ENCODE data around the gene AAMP.

The AAMP gene

GRCh38 chr2:218252509-218253231 is 17.3 kb downstream of the AAMP start:
- TF ChIP-seq L3MBTL2 (conservative IDR thresholded peaks at IDR 0.05): no peak
- no peak for TF ChIP-seq HDGF (IDR thresholded peaks at IDR 0.05; ENCODE audit: borderline replicate concordance)
- TF ChIP-seq CTBP1 (IDR thresholded peaks at IDR 0.05; ENCODE audit: borderline replicate concordance): no peak
- no peak for TF ChIP-seq TARDBP (IDR thresholded peaks at IDR 0.05)
- POLR2A ChIA-PET: interaction anchor here (0.8 to 1.2 kb wide), 2 partner anchors 13 to 14 kb away, joined by 3 to 4 read pairs; no protein-coding TSS in a partner anchor
- DNase-seq (ENCODE audit: extremely low spot score): no peak
- CTCF ChIA-PET: interaction anchor here (0.9 kb wide), 1 partner anchor 23 kb away, joined by 4 read pairs; no protein-coding TSS in a partner anchor

DNA sequence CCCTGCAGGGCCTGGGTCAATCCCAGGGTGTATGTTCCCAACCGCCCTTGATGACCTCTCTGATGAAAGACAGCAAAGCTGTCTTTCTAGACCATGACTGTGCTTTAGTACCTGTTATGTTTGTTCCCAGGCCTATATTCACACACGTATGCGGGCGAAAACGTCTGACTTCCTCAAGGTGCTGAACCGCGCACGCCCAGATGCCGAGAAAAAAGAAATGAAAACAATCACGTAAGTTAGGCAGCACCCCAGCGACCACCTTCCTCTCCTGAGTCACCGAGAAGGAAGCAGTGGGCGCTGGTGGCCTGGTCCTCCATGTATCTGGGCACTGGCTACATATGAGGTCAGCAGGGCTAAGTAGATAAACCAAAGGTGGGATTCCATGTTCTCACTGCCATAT is 20.2 kb downstream of the AAMP start:
- DNase-seq (ENCODE audit: extremely low spot score): no peak
- TF ChIP-seq ELF4 (IDR thresholded peaks at IDR 0.05) (no peak), SUZ12 (IDR thresholded peaks at IDR 0.05) (no peak), TARDBP (IDR thresholded peaks at IDR 0.05) (no peak), PKNOX1 (IDR thresholded peaks at IDR 0.05) (no peak), LEF1 (IDR thresholded peaks at IDR 0.05; ENCODE audit: borderline replicate concordance) (no peak), L3MBTL2 (conservative IDR thresholded peaks at IDR 0.05) (no peak), HDGF (IDR thresholded peaks at IDR 0.05; ENCODE audit: borderline replicate concordance) (no peak), BHLHE40 (IDR thresholded peaks at IDR 0.05; ENCODE audit: borderline replicate concordance) (no peak)
- POLR2A ChIA-PET: no interaction called here
- CTCF ChIA-PET: no interaction called here

GRCh38 chr2:218245214-218245613 is 24.7 kb downstream of the AAMP start:
- DNase-seq (ENCODE audit: extremely low spot score): no peak
- ChIA-PET CTCF (no interaction called here), POLR2A (no interaction called here)
- TF ChIP-seq CTBP1 (IDR thresholded peaks at IDR 0.05; ENCODE audit: borderline replicate concordance) (no peak), SUZ12 (IDR thresholded peaks at IDR 0.05) (no peak), BHLHE40 (IDR thresholded peaks at IDR 0.05; ENCODE audit: borderline replicate concordance) (no peak)

DNA sequence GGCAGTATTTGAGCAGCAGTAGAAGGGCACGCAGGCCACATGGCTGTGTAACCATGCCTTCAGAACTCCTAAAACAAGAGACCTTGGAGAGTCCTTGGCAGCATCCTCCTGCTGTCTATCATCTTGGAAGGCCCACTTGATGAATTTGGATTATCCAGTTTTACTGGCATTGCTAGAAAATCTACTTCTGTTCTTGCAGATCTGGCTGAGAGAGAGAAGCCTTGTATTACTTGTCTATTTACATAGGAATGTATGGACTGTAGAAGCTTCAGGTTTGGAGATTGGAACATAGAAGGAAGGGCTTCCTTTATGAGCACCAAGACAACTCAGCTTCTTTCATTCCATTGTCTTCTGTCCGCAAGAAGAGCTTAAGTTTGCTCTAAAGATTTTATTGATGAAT is 25.3 kb downstream of the AAMP start:
- POLR2A ChIA-PET: no interaction called here
- no peak for TF ChIP-seq L3MBTL2 (conservative IDR thresholded peaks at IDR 0.05)
- no peak for TF ChIP-seq FOXA1 (IDR thresholded peaks at IDR 0.05)
- no peak for TF ChIP-seq TARDBP (IDR thresholded peaks at IDR 0.05)
- no peak for TF ChIP-seq ZNF384 (IDR thresholded peaks at IDR 0.05)
- TF ChIP-seq BHLHE40 (IDR thresholded peaks at IDR 0.05; ENCODE audit: borderline replicate concordance): no peak
- TF ChIP-seq SP1 (IDR thresholded peaks at IDR 0.05): no peak
- TF ChIP-seq NFRKB (IDR thresholded peaks at IDR 0.05): no peak
- TF ChIP-seq PKNOX1 (IDR thresholded peaks at IDR 0.05): no peak
- TF ChIP-seq SUZ12 (IDR thresholded peaks at IDR 0.05): no peak
- no peak for TF ChIP-seq FOXM1 (IDR thresholded peaks at IDR 0.05; ENCODE audit: borderline replicate concordance)
- no peak for TF ChIP-seq ARNT (IDR thresholded peaks at IDR 0.05)
- TF ChIP-seq LEF1 (IDR thresholded peaks at IDR 0.05; ENCODE audit: borderline replicate concordance): no peak
- no peak for TF ChIP-seq ELF4 (IDR thresholded peaks at IDR 0.05)
- no peak for TF ChIP-seq HDGF (IDR thresholded peaks at IDR 0.05; ENCODE audit: borderline replicate concordance)
- TF ChIP-seq FOXK2 (IDR thresholded peaks at IDR 0.05): no peak
- TF ChIP-seq CTBP1 (IDR thresholded peaks at IDR 0.05; ENCODE audit: borderline replicate concordance): no peak
- CTCF ChIA-PET: no interaction called here
- no peak for DNase-seq (ENCODE audit: extremely low spot score)

- ChIA-PET CTCF (no interaction called here), POLR2A (interaction anchor here (1.5 kb wide), 1 partner anchor 26 kb away, joined by 3 read pairs; the partner anchor contains the start of genes AAMP and PNKD)
- TF ChIP-seq TARDBP (IDR thresholded peaks at IDR 0.05) (no peak), SUZ12 (IDR thresholded peaks at IDR 0.05) (no peak), ZNF384 (IDR thresholded peaks at IDR 0.05) (no peak), L3MBTL2 (conservative IDR thresholded peaks at IDR 0.05) (no peak), ARNT (IDR thresholded peaks at IDR 0.05) (no peak), FOXK2 (IDR thresholded peaks at IDR 0.05) (no peak), NFRKB (IDR thresholded peaks at IDR 0.05) (no peak), ELF4 (IDR thresholded peaks at IDR 0.05) (no peak), CTBP1 (IDR thresholded peaks at IDR 0.05; ENCODE audit: borderline replicate concordance) (no peak), BHLHE40 (IDR thresholded peaks at IDR 0.05; ENCODE audit: borderline replicate concordance) (no peak), FOXM1 (IDR thresholded peaks at IDR 0.05; ENCODE audit: borderline replicate concordance) (no peak), HDGF (IDR thresholded peaks at IDR 0.05; ENCODE audit: borderline replicate concordance) (no peak), PKNOX1 (IDR thresholded peaks at IDR 0.05) (no peak), LEF1 (IDR thresholded peaks at IDR 0.05; ENCODE audit: borderline replicate concordance) (no peak), SP1 (IDR thresholded peaks at IDR 0.05) (no peak), FOXA1 (IDR thresholded peaks at IDR 0.05) (no peak)
- DNase-seq (ENCODE audit: extremely low spot score): no peak
Measured at GRCh38 chr2:218244204-218244603, 25.7 kb downstream of the AAMP start.

DNA sequence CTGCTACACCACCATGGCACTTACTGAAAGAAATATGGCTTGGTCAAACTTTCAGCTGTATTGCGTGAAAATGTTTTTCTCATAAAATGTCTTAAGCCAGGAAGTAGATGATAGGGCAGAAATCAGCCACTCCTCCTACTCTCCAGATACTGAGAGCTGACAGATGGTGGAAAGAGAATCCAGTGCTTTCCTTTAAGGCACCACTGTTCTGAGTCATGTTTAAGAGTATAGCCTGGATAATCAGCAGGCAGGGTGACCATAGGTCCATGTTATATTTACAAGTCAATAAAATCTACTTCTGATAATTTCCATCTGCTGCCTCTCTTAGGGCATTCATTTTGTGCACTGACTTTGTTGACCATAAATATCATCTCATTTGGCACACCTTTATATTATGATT is 31.1 kb downstream of the AAMP start:
- CTCF ChIA-PET: no interaction called here

More for the DNA sequence above, 31.1 kb downstream of the AAMP start:
- POLR2A ChIA-PET: no interaction called here
- DNase-seq (ENCODE audit: extremely low spot score): no peak
- TF ChIP-seq FOXM1 (IDR thresholded peaks at IDR 0.05; ENCODE audit: borderline replicate concordance): no peak
- TF ChIP-seq BHLHE40 (IDR thresholded peaks at IDR 0.05; ENCODE audit: borderline replicate concordance): no peak
- no peak for TF ChIP-seq SUZ12 (IDR thresholded peaks at IDR 0.05)
- no peak for TF ChIP-seq HDGF (IDR thresholded peaks at IDR 0.05; ENCODE audit: borderline replicate concordance)
- TF ChIP-seq SP1 (IDR thresholded peaks at IDR 0.05): no peak
- TF ChIP-seq NFRKB (IDR thresholded peaks at IDR 0.05): no peak
- TF ChIP-seq L3MBTL2 (conservative IDR thresholded peaks at IDR 0.05): no peak
- TF ChIP-seq ELF4 (IDR thresholded peaks at IDR 0.05): no peak
- no peak for TF ChIP-seq ARNT (IDR thresholded peaks at IDR 0.05)
- TF ChIP-seq TARDBP (IDR thresholded peaks at IDR 0.05): no peak
- no peak for TF ChIP-seq FOXK2 (IDR thresholded peaks at IDR 0.05)
- TF ChIP-seq LEF1 (IDR thresholded peaks at IDR 0.05; ENCODE audit: borderline replicate concordance): no peak
- no peak for TF ChIP-seq PKNOX1 (IDR thresholded peaks at IDR 0.05)
- TF ChIP-seq CTBP1 (IDR thresholded peaks at IDR 0.05; ENCODE audit: borderline replicate concordance): no peak

Data from HEK293T (cell line).